SU-DHL-6 (cell line): ENCODE results near the gene PSMA5.

Experiments
- H2AFZ ChIP-seq: fragments of 200-600 bp; sonication (generic); 2 replicates; pipeline ENCODE4 v1.6.1; 2014; ENCODE audit warnings: low read depth, mild to moderate bottlenecking, moderate library complexity, mixed read lengths, antibody characterized with exemption, low read length; ENCODE audit not compliant: severe bottlenecking
- H3F3A ChIP-seq: fragments of 200-600 bp; shearing (Covaris generic); 2 replicates; pipeline ENCODE4 v1.6.0; 2016; ENCODE audit warnings: antibody characterized with exemption, mild to moderate bottlenecking; ENCODE audit not compliant: insufficient read depth
- H3K27ac ChIP-seq: fragments of 200-600 bp; sonication (generic); 2 replicates; pipeline ENCODE4 v1.5.1; 2016; ENCODE audit warnings: low read depth, mild to moderate bottlenecking, low read length, moderate library complexity, mixed read lengths
- H3K27me3 ChIP-seq: fragments of 200-600 bp; sonication (generic), shearing (Covaris generic); 2 replicates; pipeline ENCODE4 v1.6.0; 2014; ENCODE audit warnings: mild to moderate bottlenecking, low read length
- H3K36me3 ChIP-seq: fragments of 200-600 bp; sonication (generic); 2 replicates; pipeline ENCODE4 v1.6.1; 2014; ENCODE audit warnings: mild to moderate bottlenecking, low read length, mixed read lengths
- H3K4me2 ChIP-seq: fragments of 300-600, 200-600 bp; shearing (Covaris generic), sonication (generic); 2 replicates; pipeline ENCODE4 v1.6.0; 2014; ENCODE audit warnings: low read length, low read depth, mild to moderate bottlenecking; ENCODE audit not compliant: poor library complexity, severe bottlenecking
- H3K4me3 ChIP-seq: fragments of 200-600 bp; sonication (generic); 2 replicates; pipeline ENCODE4 v1.5.1; 2014; ENCODE audit warnings: antibody characterized with exemption, low read length, mild to moderate bottlenecking, mixed read lengths; ENCODE audit not compliant: insufficient read depth, poor library complexity, severe bottlenecking
- H3K79me2 ChIP-seq: fragments of 200-600 bp; sonication (generic); 2 replicates; pipeline ENCODE4 v1.6.1; 2014; ENCODE audit warnings: mild to moderate bottlenecking, low read length, moderate library complexity; ENCODE audit not compliant: insufficient read depth
- H3K9ac ChIP-seq: fragments of 200-600 bp; sonication (generic); 2 replicates; pipeline ENCODE4 v1.7.0; 2014; ENCODE audit warnings: mild to moderate bottlenecking, low read length
- H3K9me2 ChIP-seq: fragments of 200-600 bp; sonication (generic); replicated peaks from 2 replicates; pipeline ENCODE4 v1.6.1; 2014; ENCODE audit warnings: low read length; ENCODE audit not compliant: insufficient read depth
- H3K9me3 ChIP-seq: fragments of 200-600 bp; sonication (generic); 2 replicates; pipeline ENCODE4 v1.6.1; 2014; ENCODE audit warnings: low read length, mixed read lengths; ENCODE audit not compliant: insufficient read depth
- H4K20me1 ChIP-seq: fragments of 200-600 bp; sonication (generic); 2 replicates; pipeline ENCODE4 v1.6.1; 2014; ENCODE audit warnings: low read depth, mild to moderate bottlenecking, antibody characterized with exemption, low read length, moderate library complexity, mixed read lengths
- CTCF ChIP-seq: fragments of 200-600 bp; sonication (generic); IDR thresholded peaks from one replicate; pipeline ENCODE4 v1.5.1; 2017; ENCODE audit warnings: antibody characterized with exemption, mild to moderate bottlenecking, low read length, moderate library complexity; ENCODE audit not compliant: insufficient read depth, poor library complexity, severe bottlenecking
- EZH2phosphoT487 ChIP-seq: fragments of 200-600 bp; sonication (generic), shearing (Covaris generic); conservative IDR thresholded peaks from 2 replicates; pipeline ENCODE4 v1.6.1; 2018; ENCODE audit warnings: mild to moderate bottlenecking, antibody characterized with exemption, low read length, moderate library complexity, mixed read lengths

The PSMA5 gene

GRCh38 chr1:109371341-109371739, 54.9 kb downstream of the PSMA5 start:
- no peaks in the 10 kb centered on the region for H3K9me3 ChIP-seq
- no peaks in the 10 kb centered on the region for H3F3A ChIP-seq
- no peak overlapping the region for H2AFZ ChIP-seq
- no peak overlapping the region for H3K9ac ChIP-seq
- no peaks in the 10 kb centered on the region for H3K27me3 ChIP-seq
- no peaks in the 10 kb centered on the region for H3K36me3 ChIP-seq
- TF ChIP-seq EZH2phosphoT487, result no peak
- no peak for TF ChIP-seq CTCF
- H3K4me3 ChIP-seq, result no peak overlapping the region
- H3K27ac ChIP-seq, result no peak overlapping the region
- no peaks in the 10 kb centered on the region for H3K9me2 ChIP-seq
- H3K4me2 ChIP-seq, result no peak overlapping the region
- no peaks in the 10 kb centered on the region for H4K20me1 ChIP-seq
- H3K79me2 ChIP-seq, result no peaks in the 10 kb centered on the region

- no peaks in the 10 kb centered on the region for H3K9me3 ChIP-seq
- H4K20me1 ChIP-seq, result no peaks in the 10 kb centered on the region
- no peaks in the 10 kb centered on the region for H3K9me2 ChIP-seq
- H3F3A ChIP-seq, result no peaks in the 10 kb centered on the region
- H2AFZ ChIP-seq, result no peak overlapping the region
- no peak overlapping the region for H3K4me2 ChIP-seq
- no peak overlapping the region for H3K27ac ChIP-seq
- no peaks in the 10 kb centered on the region for H3K36me3 ChIP-seq
- H3K27me3 ChIP-seq, result no peaks in the 10 kb centered on the region
- H3K9ac ChIP-seq, result no peak overlapping the region
- TF ChIP-seq EZH2phosphoT487 (no peak), CTCF (no peak)
- no peaks in the 10 kb centered on the region for H3K79me2 ChIP-seq
- H3K4me3 ChIP-seq, result no peak overlapping the region
These were observed 55.4 kb downstream of the PSMA5 start for GRCh38 chr1:109370712-109371340.

- H3K9me3 ChIP-seq, result no peaks in the 10 kb centered on the region
- no peak overlapping the region for H3K27ac ChIP-seq
- no peak overlapping the region for H3K4me3 ChIP-seq
- H3K36me3 ChIP-seq, result no peaks in the 10 kb centered on the region
- H3F3A ChIP-seq, result no peaks in the 10 kb centered on the region
- H3K9me2 ChIP-seq, result no peaks in the 10 kb centered on the region
- H3K79me2 ChIP-seq, result no peaks in the 10 kb centered on the region
- no peak overlapping the region for H3K4me2 ChIP-seq
- H3K27me3 ChIP-seq, result no peaks in the 10 kb centered on the region
- TF ChIP-seq CTCF (no peak), EZH2phosphoT487 (no peak)
- no peak overlapping the region for H2AFZ ChIP-seq
- H3K9ac ChIP-seq, result no peak overlapping the region
- no peaks in the 10 kb centered on the region for H4K20me1 ChIP-seq
These were observed 57.0 kb downstream of the PSMA5 start for GRCh38 chr1:109369167-109369746.
